CD4-positive, alpha-beta T cell treated with Interleukin-17A for 1 hour (primary cell): ENCODE results near the gene TBCA.

Source experiments
- DNase-seq: peaks from one replicate; pipeline ENCODE4 v3.0.0-alpha.2; 2020

The TBCA gene

GRCh38 chr5:77641397-77641943 lies 134.7 kb downstream of the TBCA start:
- no peak for DNase-seq
